Superior temporal gyrus (tissue), 1 donor: ENCODE data around the gene PPM1D.
"Not testable (repeated sequence)": the region's sequence is repeated elsewhere in the genome, so short reads cannot be mapped to it uniquely, and the experiment has no call there.

Source experiments
- DNase-seq: peaks from one replicate; pipeline ENCODE4 v3.0.0-alpha.2; 2016; ENCODE audit errors: extremely low spot score

The PPM1D gene

DNA sequence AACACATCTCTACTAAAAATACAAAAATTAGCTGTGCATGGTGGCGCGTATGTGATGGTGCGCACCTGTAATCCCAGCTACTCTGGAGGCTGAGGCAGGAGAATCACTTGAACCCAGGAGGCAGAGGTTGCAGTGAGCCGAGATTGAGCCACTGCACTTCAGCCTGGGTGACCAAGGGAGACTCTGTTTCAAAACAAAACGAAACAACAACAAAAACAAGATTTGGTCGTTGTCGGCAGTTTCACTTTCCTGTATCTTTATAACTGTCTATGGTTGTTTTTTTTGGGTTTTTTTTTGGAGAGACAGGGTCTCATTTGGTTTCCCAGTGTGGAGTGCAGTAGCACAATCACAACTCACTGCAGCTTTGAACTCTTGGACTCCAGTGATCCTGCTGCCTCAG is 68.7 kb downstream of the PPM1D start:
- DNase-seq, result not testable (repeated sequence)

- DNase-seq, result no peak
Measured at GRCh38 chr17:60671482-60671881, 71.5 kb downstream of the PPM1D start.

DNA sequence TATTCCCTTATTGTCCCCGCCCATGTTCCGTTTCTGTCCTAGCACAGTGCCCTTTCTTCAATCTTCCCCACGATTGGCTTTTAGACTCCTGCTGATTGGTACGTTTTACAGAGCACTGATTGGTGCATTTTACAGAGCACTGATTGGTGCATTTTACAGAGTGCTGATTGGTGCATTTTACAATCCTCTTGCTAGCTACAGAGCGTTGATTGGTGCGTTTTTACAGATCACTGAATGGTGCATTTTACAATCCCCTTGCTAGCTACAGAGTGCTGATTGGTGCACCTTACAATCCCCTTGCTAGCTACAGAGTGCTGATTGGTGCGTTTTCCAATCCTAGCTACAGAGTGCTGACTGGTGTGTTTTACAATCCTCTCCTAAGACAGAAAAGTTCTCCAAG is 74.6 kb downstream of the PPM1D start:
- not testable (repeated sequence) for DNase-seq

DNA sequence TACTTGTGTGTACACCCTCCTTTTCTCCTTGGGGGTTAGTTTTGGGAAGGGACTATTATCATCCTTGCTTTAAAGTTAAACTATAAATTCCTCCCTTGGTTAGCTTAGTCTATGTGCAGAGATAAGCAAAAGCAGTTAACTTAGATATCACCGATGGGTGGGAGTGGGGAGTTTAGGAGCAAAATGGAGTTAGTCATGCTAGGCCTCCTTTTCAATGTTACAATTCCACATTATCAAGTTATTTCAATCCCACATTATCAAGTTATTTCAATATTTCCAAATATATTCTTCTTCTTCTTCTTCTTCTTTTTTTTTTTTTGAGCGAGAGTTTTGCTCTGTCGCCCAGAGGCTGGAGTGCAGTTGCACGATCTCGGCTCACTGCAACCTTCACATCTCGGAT is 76.0 kb downstream of the PPM1D start:
- DNase-seq, result no peak

GRCh38 chr17:60676758-60677307 is 76.8 kb downstream of the PPM1D start:
- no peak for DNase-seq

- peak; percentile 99 for DNase-seq
Measured at GRCh38 chr17:60677308-60678117, 77.5 kb downstream of the PPM1D start, which contains the start of gene BCAS3. Gene BCAS3, plus strand, starts transcription at chr17:60677851.

DNA sequence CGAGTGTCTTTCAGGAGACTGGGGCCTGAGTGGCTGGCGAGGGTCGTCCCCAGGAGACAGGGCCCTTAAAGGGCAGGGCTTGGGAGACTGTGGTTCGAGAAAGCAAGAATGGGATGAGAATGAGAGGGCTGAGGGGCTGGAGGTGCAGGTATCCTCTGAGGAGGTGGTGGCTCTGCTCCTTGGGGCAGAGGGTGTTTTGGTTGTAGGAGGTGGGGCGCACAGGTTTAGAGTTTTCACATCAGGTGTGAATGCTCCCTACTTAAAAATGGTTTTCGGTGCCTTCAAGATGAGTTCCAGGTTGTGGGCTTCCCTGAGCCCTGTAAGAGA is 78.1 kb downstream of the PPM1D start:
- DNase-seq, result peak; percentile 10

- DNase-seq, result no peak
Measured at GRCh38 chr17:60679287-60679686, 79.3 kb downstream of the PPM1D start.

DNA sequence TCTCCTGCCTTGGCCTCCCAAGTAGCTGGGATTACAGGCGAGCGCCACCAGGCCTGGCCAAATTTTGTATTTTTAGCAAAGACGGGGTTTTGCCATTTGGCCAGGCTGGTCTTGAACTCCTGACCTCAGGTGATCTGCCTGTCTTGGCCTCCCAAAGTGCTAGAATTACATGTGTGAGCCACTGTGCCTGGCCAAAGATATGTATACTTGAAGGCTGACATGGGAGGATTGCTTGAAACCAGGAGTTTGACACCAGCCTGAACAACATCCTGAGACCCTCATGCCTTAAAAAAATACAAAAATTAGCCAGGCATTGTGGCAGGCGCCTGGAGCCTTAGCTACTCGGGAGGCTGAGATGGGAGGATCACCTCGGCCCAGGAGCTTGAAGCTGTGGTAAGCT is 80.8 kb downstream of the PPM1D start:
- DNase-seq, result no peak

GRCh38 chr17:60685437-60685836 is 85.4 kb downstream of the PPM1D start:
- no peak for DNase-seq

DNA sequence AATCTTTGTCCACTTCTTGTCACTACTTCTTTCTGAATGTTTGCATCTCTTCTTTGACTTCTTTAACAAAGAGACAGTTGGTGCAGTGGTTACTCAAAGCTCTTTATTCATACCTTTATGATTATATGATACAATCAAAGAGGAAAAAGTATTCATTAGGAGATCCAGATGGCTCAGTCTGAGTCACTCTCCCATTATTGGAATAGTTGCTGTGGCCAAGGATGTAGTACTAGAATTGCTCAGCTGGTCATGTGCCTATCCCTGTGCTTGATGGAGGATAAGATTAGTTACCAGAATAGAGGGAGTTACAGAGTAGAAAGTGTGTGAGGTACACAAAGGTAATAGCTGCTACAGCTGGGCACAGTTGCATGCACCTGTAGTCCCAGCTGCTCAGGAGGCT is 96.0 kb downstream of the PPM1D start:
- no peak for DNase-seq

DNA sequence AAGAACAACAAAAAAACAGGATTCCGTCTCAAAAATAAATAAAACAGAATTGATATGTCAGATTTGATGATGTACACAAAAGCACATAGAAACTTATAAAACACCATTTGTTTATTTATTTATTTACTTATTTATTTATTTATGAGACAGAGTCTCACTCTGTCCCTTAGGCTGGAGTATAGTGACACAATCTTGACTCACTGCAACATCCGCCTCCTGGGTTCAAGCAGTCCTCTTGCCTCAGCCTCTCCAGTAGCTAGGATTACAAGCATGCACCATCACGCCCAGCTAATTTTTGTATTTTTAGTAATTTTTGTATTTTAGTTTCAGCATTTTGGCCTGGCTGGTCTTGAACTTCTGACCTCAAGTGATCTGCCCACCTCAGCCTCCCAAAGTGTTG is 99.1 kb downstream of the PPM1D start:
- no peak for DNase-seq

GRCh38 chr17:60704170-60704569 is 104.2 kb downstream of the PPM1D start:
- DNase-seq, result no peak

DNA sequence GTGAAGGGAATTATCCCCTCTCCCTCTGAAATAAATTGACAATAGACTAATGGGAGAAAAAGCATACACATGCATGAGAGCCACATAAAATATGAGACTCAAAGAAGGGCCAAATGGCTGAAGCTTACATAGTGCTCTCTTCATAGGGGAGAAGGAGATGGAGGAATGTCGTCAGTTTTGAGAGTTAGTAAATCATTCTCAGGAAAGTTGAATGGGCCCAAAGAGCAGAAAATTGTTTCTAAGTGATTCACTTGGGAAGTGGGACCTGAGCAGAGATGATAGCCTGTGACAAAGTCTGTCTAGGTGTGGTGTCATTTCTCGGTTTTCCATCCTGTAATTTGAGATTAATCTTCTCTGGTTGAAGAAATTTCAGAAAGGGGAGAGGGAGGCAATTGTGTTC is 112.7 kb downstream of the PPM1D start:
- no peak for DNase-seq

GRCh38 chr17:60713608-60714007 is 113.6 kb downstream of the PPM1D start:
- DNase-seq, result no peak
